Epithelial cell of esophagus (primary cell): ENCODE results near the gene THSD4.

Source experiments
- DNase-seq: peaks from one replicate; pipeline ENCODE4 v3.0.0; 2010; ENCODE audit warnings: low read depth
- H3K4me3 ChIP-seq: 2 replicates; pipeline ENCODE4 v1.5.1; 2011; ENCODE audit warnings: mild to moderate bottlenecking, low read length, control low read depth
- CTCF ChIP-seq: IDR thresholded peaks from 2 replicates; pipeline ENCODE4 v1.5.1; 2011; ENCODE audit warnings: low read depth, mild to moderate bottlenecking, low read length, control low read depth, inconsistent platforms; ENCODE audit not compliant: insufficient read depth; ENCODE audit errors: missing control alignments

Gene THSD4

DNA sequence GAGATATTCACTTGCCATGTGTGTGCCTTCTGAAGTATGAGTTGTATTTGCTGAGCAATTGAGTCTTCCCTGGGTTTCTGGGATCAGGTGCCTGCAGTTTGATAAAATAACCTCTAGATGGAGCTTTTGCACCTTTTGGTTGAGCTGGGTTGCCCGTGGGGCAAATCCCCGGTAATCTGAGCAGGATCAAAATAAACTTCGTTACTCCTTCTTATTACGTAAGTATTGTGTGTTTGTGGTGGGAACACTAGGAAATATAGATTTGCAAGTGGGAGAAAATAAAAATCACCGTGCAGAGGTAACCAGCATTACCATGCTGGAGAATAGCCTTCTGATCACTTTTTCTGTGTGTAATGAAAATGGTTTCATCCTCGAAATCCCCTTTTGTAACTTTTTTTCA, 417.7 kb downstream of the THSD4 start:
- TF ChIP-seq CTCF, result peak; percentile 87
- no peak overlapping the region for H3K4me3 ChIP-seq
- DNase-seq, result peak; percentile 69

DNA sequence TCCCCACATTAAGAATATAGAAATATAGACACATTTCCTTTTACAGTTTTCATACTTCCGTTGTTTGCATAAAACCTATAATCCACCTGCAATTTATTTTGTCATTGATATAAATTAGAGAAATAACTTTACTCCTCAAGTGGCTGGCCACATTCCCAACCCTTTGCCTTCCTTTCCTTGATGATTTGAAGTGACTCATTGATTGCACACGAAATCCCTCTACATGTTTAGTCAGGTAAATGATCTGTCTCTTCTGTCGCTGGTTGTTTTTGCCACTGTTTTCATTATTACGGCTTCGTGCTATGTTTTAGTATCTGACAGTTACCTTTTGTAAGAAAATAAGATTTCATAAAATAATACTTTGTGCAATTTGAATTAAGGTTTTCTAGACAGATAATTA, 422.9 kb downstream of the THSD4 start:
- TF ChIP-seq CTCF, result no peak
- peak; percentile 86 for DNase-seq
- no peak overlapping the region for H3K4me3 ChIP-seq

DNA sequence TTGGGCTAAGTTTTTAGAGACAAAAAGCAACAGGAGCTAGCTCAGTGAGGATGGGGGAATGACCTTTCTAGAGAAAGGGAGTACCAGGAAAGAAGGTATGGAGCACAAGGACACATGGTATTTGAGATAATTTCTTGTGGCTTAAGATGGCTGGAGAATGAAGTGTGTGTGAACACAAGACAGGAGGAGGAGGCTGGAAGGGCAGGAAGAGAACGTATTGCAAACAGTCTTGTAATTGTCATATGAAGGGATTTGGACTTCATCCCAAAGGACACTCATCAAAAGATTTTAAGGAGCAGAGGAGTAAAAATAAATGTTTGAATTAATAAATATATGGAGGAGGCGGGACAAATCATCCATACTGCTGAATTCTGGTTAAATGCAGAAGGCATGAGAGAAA, 426.5 kb downstream of the THSD4 start:
- H3K4me3 ChIP-seq, result no peak overlapping the region
- DNase-seq, result no peak
- no peak for TF ChIP-seq CTCF

GRCh38 chr15:71542836-71543235, 427.6 kb downstream of the THSD4 start:
- no peak overlapping the region for H3K4me3 ChIP-seq
- TF ChIP-seq CTCF, result no peak
- no peak for DNase-seq

DNA sequence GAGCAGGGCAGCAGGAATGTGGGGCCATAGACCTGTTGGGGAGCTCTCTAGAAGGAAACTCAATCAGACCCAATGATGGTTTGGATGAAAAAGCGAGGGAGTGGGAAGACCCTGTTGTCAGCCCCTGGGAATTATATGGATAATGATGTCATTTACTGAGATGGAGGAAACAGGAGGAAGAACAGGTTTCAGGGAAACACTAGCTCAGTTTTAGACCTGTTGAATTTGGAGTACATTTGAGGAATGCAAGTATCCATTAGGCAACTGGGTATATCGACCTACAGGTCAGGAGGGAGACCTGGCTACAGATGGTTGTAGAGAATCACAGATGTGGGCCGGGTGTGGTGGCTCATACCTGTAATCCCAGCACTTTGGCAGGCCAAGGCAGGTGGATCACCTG, 428.1 kb downstream of the THSD4 start:
- DNase-seq, result no peak
- no peak for TF ChIP-seq CTCF
- H3K4me3 ChIP-seq, result no peak overlapping the region

- no peak for DNase-seq
- H3K4me3 ChIP-seq, result no peak overlapping the region
- TF ChIP-seq CTCF, result no peak
Measured at GRCh38 chr15:71545223-71545760, 430.0 kb downstream of the THSD4 start.

DNA sequence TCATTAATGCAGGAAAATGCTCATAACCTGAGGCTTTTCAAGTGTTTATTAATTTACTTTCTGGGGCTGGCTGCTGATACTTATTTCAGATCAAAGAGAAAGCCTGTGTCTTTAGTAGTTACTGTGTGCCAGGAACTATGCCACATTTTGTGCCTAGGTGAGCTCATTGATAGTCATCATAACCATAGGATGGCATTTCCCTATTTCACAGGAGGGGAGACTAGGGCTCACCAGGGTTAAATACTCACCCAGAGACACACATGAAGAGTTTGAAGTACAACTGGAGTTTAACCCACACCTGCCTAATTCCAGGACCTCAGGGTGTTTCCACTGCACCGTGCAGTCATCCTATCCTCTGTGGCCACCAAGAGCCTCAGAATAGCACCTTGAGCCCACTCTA, 430.7 kb downstream of the THSD4 start:
- peak; percentile 12 for DNase-seq
- H3K4me3 ChIP-seq, result no peak overlapping the region
- no peak for TF ChIP-seq CTCF
